Limb (tissue), 2 donors: ENCODE data around the gene MBOAT1.
"Not testable (repeated sequence)": the region's sequence is repeated elsewhere in the genome, so short reads cannot be mapped to it uniquely, and the experiment has no call there.

ENCODE experiments used
- DNase-seq, 2 donors: peaks; one replicate each; pipeline ENCODE4 v3.0.0-alpha.2; 2016; ENCODE audit errors: extremely low spot score in 2 of 2

MBOAT1 gene

GRCh38 chr6:20212392-20213111 lies at the start of gene MBOAT1:
MBOAT1 (minus strand) TSS chr6:20212469; CDS start chr6:20212234, 235 bp downstream.
- DNase-seq, result peak; percentile 81 to 88

DNA sequence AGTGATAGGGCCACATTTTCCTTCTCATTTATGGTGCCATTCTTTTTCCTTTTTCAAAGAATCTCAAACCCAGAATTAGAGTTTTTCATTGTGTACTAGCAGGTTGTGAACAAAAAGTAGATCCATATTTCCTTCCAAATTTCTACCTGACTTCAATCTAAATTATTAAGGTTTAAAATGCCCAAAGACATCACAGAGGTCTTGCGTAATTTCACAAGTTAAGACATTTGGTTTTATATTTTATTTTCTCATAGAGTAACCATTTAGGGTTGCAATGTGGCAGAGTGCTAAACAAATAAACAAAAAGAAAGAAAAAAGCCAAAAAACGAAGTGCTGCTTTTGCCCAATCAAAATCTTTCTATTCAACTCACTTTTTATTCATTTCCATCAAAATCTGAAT lies 49.4 kb upstream of the MBOAT1 start:
- no peak for DNase-seq

GRCh38 chr6:20260360-20260759 lies 48.1 kb upstream of the MBOAT1 start:
- no peak for DNase-seq

- no peak for DNase-seq
Observed at GRCh38 chr6:20259316-20260049, 47.2 kb upstream of the MBOAT1 start.

DNA sequence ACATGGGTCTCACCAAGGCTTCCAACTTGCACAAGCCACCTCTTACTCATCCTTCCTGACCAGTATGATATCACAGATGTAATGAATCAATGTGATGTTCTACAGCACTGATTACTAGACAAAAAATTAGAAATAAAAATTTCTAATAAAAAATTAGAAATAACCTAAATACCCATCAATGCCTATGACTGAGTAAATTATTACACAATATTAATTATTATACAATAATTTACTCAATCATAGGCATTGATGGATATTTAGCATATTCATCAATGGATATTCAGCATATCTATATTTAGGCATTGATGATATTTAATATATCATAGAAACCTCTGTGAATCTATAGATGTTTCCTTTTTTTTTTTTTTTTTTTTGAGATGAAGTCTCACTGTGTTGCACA lies 43.2 kb upstream of the MBOAT1 start:
- no peak for DNase-seq

DNA sequence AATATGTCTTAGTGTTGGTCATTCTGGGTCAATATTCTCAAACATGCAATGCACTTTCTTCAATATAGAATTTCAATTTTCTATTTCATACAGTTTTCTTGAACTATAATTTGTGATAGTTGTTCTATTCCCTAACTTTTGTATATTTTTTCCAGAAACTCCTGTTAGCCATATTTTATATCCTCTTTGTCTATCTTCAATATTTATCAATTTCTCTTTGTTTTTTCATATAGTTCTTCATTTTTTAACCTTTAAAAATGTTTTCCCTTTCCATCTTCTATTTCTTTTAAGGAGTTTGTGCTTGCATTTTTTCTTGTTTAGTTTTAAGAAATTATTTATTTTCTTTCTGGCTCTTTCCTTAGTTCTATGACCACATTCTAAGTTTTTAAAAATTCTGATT lies 42.0 kb upstream of the MBOAT1 start:
- no peak for DNase-seq

DNA sequence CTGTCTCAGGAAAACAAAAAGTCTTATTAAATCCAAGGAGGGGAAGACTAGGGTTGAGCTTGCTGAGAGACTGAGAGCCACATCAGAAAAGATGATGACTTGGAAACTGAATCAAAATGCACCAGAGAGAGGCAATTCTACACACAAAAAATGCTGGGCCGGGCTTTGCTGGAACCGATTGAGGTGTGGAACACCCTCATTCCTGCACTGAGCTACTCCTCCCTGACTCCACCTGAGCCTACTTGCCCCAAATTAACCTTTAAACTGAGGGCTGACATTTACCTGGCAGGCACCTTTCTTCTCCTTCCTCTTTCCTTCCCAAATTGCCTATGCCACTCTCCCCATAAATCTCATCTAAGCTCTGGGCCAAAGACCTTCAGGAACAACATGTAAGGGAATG lies 40.8 kb upstream of the MBOAT1 start:
- DNase-seq, result no peak

GRCh38 chr6:20252311-20252710 lies 40.0 kb upstream of the MBOAT1 start:
- no peak for DNase-seq

DNA sequence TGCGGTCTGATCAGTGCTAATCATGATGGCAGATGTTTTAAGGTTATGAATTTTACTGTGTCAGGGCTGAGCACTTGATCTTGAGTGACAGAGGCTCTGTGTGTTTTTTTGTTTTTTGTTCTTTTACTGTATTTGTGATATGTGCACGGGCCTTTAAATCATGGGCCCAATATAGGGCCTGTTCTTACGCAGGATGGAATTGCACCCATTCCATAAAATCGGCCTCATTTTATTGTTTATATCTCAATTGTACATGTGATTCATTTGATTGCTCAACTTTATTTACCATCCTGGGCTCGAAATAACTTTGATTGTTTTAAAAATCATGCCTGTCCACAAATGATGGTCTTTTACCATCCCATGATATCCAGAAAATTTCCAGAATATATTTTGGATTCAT lies 39.3 kb upstream of the MBOAT1 start:
- no peak for DNase-seq

DNA sequence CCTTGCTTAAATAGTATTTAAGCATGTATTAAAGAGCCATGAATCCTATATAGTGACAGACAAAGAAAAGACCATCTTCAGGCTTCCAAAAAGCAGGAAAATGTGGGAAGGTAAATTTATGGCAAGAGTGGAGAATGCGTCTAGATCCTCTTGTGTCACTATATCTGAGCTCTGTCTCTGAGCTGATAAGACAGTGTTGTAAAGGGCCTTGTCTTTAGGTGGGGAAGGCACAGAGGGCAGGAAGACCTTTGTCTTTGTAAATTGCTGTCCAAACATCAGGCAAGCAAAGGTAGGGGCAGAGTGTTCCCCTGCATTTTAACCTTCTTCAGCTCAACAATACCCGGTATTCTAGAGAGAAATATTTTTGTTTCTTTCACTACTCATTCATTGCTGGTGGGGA lies 33.9 kb upstream of the MBOAT1 start:
- no peak for DNase-seq

GRCh38 chr6:20244807-20245681 lies 32.8 kb upstream of the MBOAT1 start:
- not testable (repeated sequence) for DNase-seq

DNA sequence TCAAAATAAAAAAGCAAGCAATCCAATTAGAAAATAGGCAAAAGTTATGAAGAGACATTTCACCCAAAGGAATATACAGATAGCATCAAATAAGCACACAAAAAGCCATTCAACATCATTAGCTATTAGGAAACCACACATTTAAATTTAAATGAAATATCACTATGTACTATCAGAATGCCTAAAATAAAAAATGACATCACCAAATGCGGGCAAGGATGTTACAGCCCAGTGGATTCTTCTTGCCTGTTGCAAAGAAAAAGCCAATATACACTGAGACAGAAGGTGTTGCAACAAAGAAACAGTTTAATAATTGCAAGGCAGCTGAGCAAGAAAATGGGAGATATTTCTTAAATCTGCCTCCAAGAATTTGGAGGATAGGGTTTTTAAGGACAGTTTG lies 31.0 kb upstream of the MBOAT1 start:
- DNase-seq, result no peak

DNA sequence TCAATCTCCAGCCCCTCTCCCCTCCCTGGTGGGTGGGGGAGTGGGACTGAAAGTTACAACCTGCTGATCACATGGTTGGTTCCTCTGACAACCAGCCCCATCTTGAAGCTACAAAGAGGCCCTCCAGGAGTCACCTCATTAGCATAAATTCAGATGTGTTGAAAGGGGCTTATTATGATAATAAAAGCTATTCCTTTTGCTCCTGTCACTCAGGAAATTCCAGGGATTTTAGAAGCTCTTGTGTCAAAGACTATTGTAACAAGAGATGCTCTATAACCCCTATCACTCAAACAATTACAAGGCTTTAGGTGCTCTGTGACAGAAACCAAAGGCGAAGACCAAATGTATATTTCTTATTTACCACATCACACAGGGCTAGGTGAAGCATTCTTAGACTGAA lies 30.1 kb upstream of the MBOAT1 start:
- no peak for DNase-seq

DNA sequence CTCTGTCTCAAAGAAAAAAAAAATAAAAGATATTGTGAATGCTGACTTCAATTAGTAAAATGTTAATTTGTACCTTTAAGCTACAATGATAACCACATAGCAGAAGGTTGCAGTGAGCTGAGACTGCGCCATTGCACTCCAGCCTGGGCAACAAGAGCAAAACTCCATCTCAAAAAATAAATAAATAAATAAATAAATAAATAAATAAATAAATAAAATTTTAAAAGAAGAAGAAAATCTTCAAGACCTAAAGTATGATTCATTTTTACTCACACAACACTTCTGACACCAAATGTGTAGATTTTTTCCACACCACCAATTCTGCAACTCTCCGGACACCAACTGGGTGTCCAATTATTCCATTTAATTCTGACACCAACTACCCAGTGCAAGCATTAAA lies 28.8 kb upstream of the MBOAT1 start:
- DNase-seq, result no peak

DNA sequence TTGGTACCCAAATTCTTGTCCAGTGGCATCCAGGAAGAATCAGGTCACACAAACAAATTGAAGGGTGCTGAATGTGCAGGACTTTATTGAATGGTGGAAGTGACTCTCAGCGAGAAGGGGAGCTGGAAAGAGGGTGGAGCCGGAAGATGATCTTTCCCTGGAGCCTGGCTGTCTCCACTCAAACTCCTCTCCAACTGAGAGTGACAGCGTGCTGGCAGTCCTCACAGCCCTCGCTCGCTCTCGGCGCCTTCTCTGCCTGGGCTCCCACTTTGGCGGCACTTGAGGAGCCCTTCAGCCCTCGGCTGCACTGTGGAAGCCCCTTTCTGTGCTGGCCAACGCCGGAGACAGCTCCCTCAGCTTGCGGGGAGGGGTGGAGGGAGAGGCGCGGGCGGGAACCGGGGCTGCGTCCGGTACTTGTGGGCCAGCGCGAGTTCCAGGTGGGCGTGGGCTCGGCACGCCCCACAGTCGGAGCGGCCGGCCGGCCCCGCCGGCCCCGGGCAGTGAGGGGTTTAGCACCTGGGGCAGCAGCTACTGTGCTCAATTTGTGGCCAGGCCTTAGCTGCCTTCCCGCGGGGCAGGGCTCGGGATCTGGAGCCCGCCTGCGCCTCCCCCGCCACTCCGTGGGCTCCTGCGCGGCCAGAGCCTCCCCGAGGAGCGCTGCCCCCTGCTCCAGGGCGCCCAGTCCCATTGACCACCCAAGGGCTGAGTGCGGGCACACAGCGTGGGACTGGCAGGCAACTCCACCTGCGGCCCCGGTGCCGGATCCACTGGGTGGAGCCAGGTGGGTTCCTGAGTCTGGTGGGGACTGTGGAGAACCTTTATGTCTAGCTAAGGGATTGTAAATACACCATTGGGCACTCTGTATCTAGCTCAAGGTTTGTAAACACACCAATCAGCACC lies 26.7 kb upstream of the MBOAT1 start:
- no peak for DNase-seq

- no peak for DNase-seq
Observed at GRCh38 chr6:20237677-20238460, 25.6 kb upstream of the MBOAT1 start.

DNA sequence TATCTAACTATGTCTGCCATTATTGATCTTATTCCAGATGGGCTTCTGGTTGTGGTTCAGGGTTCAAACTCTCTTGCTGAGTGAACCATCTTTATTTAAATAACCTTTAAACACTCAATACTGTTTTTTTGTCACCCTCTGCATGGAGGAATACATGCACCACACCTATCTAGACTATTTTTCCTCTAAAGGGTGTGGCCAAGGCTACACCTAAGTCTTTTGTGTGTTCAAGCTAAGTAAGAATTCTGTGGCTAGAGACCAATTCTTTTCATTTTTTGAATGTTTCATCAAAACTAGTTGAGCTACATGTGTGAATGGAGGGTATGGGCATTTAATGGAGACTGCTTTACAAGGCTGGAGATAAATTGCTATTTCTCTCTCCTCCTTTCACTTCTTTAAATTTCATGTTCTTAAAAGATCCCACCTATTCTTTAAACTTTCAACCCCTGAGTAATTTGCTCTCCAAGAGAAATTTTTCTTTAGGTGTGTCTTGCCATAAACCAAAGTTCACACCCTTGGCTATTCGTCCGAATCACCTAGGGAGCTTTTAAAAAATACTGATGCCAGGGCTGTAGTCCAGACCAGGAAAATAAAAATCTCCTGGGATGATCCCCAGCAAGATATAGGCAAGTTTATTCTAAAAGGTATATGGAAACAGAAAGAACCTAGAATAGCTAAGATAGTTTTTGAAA lies 24.8 kb upstream of the MBOAT1 start:
- DNase-seq, result no peak

GRCh38 chr6:20236344-20236743 lies 24.1 kb upstream of the MBOAT1 start:
- no peak for DNase-seq

DNA sequence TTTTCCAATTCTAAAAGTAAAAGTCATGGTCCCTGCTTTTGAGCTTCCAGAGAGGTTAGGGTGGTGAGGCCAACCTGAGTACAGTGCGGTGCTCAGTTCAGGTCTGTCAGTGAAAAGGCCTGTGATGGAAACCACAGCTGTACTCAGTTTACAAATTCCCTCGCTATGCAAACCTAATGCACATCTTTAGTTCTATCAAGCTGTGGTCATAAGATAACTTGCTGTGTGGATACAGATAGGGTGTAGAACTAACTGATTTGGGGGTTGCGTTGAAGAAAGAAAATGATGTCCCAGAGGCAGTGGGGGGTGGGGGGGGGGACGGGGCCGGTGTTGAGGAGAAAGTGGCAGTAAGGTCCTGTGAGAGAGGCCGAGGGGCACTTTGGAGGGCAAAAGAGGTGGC lies 22.8 kb upstream of the MBOAT1 start:
- no peak for DNase-seq

DNA sequence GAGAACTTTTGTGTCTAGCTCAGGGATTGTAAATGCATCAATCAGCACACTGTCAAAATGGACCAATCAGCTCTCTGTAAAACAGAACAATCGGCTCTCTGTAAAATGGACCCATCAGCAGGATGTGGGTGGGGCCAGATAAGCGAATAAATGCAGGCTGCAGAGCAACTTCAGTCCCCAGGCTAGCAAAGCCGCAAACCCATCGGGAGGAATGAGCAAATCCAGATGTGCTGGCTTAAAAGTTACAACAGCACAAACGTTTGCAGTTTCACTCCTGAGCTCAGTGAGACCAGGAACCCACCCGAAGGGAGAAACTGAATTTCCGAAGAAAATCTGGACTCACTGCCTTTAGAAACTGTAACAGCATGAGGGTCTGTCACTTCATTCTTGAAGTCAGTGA lies 21.9 kb upstream of the MBOAT1 start:
- no peak for DNase-seq
